Myocyte (in vitro differentiated cells): ENCODE measurements around the gene GP1BA. TPM values are rescaled to one million over a fixed set of nuclear protein-coding genes. Genes with fewer than 3 reads are reported as not detected.

Experiments
- DNase-seq: peaks from one replicate; pipeline ENCODE4 v3.0.0-alpha.2; 2012; ENCODE audit warnings: low read depth
- total RNA-seq: library from RNA; depleted of rRNA; stranded (reverse); fragments of >200 nt; gene quantifications from 2 replicates; pipeline ENCODE4 v1.2.3, GENCODE V29; 2014

Gene GP1BA
- total RNA-seq, 1 donor from 2014 or later, result not detected

DNA sequence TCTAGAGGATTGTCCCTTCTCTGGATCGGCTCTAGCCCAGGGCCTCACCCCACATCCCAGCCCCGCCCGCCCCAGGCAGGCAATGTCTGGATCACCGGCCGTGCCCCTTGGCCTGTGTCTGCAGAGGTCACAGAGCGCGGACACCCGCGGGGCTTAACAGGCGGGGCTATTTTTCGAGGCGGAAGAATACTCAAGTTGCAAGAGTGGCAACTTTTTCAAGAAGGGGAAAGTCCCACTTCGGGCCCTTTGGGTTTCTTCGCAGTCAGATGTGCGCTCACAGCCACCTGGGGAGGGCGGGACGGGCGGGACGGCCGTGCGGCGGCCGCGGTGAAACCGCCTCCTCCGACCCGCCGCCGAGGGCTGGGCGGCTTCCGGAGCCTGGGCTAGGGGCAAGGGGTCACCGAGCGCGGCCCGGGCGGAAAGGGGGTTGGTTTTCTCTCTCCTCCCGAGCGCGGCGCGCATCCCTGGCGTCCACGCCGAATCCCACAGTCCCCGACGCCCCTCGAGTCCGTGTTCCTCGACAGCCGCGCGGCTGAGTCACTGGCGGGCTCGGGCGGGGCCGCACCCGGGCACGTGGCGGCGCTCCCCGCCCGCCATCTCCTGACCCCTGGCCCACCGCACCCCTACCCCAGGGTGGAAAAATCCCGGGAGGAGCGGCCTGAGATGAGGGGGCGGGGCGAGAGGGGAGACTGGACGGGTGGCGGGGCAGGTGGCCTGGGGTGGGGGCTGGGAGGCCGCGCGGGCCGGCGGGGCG is 17.4 kb downstream of the GP1BA start:
- peak; percentile 92 for DNase-seq

DNA sequence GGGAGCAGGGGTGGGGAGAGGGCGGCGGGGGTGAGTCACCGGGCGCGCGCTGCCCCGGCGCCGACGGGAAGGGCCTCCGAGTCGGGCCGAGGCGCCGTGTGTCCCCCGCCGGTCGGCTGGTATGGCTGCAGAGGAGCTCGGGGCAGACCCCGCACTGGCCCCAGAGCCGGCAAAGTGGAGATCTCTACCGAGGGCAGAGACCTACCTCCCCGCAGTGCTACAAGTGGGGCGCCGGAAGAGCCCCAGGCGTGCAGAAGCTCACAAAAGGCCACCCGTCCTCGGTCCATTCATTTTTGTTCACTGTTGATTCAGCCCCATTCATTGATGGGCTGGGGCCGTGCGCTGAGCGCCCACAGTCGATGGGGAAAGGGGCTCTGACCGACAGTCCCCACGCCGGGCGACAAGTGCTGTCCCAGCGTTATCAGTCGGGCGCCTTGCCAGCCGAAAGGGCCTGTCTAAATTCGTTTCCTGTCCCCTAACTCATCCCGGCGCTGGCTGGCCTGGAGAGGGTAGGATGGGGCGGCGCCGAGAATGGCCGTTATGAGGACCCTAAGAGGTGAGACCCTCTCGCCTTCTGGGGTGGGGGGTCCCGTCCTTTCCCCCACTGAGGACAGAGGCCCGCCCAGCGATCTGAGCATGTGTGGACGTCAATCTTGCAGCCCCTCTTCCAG is 18.1 kb downstream of the GP1BA start:
- peak; percentile 44 for DNase-seq

DNA sequence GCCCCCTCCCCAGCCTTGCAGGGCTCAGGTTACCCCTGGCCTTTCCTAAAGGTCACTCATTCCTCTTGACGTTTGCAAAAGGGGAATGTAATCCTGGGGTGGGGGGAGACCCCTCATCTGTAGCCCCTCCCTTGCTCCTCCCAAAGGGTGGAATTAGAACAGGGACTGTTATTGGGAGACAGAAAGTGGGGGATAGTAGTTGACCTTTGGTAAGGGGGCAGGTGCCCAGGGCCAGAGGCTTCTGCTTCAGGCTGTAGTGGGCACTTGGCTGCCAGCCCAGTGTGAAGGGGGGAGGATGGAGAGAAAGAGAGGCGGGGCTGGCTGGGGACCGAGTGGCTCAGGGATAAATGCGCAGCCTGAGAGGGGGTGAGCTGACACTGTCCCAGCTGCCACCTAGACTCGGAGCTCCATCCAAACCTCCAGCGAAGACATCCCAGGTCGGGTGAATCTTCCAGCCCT is 18.7 kb downstream of the GP1BA start, which contains the start of gene ENO3:
ENO3 (plus strand) TSS at position 374 of the 459 bp plus-strand sequence. CDS start 711 bp downstream, outside the sequence.
- peak; percentile 65 for DNase-seq

DNA sequence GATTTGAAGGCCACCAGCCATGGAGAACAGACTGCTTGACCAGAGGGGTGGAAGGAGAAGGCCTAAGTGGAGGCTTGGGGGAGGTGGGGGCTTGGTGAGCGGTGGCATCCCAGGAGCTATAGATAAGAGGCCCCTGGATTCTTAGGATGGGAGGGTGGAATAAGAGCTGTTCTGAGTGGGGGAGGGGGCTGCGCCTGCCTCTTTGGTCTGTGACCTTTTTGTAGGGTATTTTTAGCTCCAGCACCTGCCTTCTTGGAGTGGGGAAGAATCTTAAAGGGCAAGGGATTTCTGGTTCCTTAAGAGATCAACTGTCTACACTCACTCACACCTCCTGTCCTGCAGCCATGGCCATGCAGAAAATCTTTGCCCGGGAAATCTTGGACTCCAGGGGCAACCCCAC is 19.4 kb downstream of the GP1BA start:
- DNase-seq, result peak; percentile 85

DNA sequence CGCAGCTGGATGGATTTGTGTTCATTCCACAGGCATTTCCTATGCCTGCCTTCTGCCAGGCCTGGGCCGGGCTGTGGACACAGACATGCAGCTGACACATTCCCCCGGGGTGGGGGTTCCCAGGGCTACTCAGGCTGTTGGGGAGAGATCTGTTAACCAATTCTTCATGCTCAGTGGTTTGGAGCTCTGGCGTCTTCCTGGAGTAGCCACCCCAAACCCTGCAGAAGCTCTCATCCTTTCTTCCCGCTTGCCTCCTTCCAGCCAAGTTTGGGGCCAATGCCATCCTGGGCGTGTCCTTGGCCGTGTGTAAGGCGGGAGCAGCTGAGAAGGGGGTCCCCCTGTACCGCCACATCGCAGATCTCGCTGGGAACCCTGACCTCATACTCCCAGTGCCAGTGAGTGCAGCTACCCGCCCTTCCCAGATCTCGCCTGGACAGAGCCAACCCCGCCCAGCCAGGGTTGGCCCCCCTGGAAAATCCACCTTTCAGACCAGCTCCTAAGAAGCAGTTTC is 21.4 kb downstream of the GP1BA start:
- peak; percentile 97 for DNase-seq

DNA sequence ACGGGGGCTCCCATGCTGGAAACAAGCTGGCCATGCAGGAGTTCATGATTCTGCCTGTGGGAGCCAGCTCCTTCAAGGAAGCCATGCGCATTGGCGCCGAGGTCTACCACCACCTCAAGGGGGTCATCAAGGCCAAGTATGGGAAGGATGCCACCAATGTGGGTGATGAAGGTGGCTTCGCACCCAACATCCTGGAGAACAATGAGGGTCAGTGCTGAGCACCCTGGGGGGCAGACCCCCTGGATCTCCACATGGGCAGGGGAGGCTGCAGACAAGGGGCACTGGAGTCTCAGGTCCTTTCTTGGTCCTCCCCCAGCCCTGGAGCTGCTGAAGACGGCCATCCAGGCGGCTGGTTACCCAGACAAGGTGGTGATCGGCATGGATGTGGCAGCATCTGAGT is 23.0 kb downstream of the GP1BA start:
- DNase-seq, result no peak

DNA sequence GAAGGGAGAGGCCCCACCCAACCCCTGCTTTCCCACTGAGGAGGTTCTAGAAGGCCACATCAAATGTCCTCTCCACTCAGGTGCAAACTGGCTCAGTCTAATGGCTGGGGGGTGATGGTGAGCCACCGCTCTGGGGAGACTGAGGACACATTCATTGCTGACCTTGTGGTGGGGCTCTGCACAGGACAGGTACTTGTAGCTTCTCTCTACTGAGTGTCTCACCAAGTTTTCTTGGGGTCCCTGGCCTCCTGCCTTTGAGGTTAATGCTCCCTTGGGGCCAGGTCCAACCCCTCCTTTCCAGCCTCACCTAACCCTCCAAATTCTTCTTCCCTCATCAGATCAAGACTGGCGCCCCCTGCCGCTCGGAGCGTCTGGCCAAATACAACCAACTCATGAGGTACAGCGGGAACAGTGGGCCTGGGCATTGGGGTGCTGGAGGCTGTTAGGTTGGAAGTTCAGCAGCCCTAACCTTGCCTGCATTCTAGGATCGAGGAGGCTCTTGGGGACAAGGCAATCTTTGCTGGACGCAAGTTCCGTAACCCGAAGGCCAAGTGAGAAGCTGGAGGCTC is 24.5 kb downstream of the GP1BA start:
- DNase-seq, result no peak

DNA sequence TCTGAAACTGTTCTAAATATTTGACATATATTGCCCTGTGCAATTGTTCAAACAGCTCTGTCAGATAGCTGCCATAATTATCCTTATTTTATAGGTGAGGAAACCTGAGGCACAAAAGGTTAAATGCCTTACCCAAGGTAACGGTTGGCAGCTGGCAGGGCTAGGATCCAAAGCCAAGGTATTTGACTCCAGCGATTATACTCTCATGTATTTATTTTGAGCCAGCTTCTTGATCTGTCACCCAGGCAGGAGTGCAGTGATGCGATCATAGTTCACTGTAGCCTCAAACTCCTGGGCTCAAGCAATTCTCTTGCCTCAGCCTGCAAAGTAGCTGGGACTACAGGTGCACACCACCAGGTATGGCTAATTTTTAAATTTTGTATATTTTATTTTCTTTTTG is 26.0 kb downstream of the GP1BA start:
- DNase-seq, result peak; percentile 28

DNA sequence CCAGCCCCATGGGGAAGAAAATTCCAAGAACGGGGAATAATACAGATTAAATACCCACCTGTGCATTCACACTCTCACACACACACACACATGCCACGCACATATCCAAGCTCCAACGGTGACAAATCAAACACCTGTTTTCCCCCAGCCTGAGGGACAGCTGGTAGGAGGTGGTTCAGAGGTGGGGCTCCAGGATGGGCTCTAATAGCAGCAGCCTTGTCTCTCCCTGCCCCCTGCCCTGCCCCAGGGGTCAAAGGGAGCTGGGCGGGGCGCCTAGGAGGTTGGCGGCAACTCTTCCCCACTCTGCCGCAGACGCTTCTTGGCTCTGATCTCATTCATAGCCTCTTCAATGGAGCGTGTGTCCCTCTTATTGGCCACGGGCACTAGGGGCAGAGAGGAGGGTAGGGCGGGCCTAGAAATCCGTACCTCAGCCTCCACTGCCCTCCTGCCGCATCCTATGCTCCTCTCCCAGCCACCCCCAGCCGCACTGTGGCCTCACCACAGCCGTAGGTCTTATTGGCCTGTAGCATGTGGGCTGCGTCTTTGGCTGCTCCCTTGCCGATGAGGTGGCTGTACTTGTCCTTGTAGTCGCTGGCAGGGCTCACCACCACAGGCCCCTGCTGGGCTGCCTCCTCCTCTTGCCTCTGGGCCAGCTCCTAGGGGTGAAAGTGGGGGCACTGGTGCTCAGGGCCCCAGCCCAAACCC is 27.3 kb downstream of the GP1BA start:
- peak; percentile 78 for DNase-seq

DNA sequence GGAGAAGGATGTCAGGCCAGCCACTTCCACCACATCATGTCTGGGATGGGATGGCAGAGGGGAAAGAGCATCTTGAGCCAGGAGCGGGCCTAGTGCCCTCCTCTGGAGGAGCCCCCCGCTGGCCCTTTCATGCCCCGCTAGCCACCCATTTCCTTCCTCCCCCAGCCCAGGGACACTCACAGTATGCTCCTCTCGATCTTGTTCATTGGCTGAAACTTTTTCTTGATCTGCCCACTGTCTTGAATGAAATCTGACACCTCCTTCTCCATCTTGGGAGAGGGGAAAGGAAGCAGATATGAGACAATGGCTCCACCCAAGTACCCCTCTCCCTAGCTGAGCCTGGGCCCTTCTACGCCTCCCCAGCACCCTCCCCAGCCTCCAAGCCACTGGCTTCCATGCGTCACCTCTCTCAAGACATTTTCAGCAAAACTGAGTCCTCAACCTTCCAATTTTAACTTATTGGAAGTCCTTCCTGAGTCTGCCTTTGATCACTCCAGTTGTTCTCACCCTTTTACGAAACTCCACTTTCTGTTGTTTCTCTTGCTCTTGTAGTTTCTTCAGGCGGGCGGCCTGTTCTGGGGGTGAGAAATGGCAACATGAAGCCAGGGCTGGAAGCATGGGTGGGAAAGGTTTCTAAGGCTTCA is 28.3 kb downstream of the GP1BA start:
- DNase-seq, result no peak

DNA sequence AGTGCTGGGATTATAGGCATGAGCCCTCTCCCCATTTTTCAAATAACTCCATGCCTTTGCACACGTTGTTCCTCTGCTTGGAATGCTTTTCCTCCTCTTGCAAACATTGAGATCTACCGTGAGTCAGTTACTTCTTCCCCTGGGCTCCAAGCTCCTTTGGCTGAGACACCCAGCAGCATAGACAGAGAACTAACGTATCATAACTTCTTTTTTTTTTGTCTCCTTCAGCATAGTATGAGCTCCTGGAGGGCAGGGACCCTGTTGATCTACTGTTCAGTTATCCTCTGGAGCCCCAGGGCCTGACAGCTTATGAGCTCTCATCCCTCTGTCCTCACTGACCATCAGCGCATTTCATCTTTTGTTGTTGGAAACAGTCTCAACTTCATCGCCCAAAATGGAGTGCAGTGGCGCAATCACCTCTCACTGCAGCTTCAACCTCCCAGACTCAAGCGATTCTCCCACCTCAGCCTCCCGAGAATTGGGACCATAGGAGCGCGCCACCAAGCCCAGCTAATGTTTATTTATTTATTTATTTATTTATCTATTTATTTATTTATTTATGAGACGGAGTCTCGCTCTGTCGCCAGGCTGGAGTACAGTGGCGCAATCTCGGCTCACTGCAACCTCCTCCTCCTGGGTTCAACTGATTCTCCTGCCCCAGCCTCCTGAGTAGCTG is 33.4 kb downstream of the GP1BA start:
- DNase-seq, result no peak

DNA sequence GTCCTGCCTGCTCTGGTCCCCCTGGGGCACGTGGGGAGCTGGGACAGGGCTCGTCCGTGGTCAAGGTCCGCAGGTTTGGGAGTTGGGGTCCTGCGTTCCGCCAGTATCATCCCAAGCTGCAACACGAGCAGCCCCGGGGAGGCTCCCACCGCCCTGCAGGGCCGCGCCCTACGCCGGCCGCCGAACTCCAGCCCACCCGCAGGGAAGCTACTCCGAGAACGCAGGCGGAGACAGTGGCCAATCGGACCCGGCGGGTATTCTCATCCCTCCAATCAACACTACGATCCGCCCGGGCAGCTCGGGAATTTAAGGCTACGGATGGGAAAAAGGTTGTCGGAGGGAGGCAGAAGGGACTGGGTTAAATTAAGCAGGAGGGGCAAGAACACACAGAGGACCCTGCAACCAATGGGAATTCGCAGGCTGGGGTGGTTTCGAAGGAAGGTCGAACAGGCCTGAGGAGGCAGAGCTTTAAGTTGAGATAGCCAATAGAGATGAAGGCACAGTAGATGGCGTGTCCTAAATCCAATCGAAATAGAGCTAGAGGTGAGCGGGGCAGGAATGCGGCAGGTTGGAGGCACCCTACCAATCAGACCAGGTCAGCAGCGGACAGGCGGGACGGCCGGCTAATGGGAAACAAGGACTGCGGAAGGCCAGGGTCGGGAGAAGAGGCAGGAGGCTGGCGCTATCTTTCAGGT is 34.9 kb downstream of the GP1BA start:
- DNase-seq, result peak; percentile 100

DNA sequence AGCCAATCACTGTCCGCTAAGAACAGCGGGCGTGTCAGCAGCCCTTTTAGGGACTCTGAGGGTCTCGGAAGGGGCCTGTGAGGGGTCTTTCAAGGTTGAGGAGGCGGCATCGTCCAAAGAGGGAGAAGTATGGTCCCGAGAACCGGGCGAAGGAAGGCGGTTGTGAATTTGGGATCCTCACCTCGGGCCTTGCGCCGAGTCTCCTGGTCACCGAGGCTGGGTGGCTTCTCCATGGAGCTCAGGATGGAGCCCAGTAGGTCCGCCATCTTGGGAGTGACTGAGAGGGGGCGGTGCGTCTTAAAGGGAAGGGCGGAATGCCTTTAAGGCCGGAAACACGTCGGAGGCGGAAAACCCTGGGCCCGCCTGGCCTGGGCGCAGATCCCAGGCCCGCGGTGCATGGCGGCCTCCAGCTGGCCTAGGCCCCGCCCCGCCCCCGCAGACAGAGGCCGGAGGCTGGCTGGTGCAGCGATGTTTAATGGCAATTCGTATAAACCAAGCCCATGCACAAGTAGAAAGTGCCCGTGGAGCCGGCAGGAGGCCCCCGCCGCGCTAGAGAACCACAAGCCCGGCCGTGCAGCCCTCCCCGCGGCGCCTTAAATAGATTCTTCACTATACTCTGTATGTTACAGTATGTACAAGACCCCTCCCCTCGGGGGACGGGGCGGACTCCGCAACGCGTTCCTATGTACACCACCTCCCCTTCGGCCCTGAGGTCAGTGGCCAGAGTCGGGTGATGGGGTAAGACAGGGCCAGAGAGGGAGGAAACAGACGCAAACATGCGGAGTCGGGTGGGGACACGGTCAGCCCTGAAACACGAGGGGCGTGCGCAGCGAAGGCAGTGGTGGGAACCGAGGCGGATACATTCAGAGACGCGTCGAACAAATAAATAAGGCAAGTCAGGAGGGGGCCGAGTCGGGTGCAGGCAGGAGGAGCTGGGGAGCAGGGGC is 35.7 kb downstream of the GP1BA start, which contains the start of gene SPAG7:
SPAG7 (minus strand) TSS at position 279 of the 947 bp plus-strand sequence; CDS start at position 266, 13 bp downstream.
- peak; percentile 96 for DNase-seq

DNA sequence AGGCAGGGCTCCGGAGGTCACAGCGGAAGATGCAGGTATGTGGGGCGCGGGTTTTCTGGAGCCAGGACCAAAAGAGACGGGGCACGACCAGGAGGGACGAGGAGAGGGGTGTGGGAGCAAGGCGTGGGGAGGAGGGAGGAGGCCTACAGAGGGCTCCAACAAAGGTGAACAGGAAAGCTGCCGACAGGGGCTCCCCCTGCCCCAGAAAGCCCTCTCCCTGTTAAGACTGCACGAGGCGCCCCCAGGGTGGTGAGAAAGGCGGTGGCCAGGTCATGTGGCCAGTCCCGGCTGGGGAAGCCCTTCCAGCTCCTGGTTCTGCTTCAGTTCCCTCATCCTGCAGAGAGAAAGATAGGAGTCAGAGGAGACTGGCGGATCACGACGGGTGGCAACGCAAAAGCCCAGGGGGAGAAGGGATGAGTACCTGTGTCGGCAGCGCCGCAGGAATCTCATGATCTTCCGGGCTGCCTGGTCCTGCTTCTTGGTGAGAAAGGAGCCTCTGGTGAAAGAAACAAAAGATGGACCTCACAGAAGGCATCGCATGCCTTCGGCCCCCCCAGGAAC is 36.5 kb downstream of the GP1BA start:
- peak; percentile 44 for DNase-seq

DNA sequence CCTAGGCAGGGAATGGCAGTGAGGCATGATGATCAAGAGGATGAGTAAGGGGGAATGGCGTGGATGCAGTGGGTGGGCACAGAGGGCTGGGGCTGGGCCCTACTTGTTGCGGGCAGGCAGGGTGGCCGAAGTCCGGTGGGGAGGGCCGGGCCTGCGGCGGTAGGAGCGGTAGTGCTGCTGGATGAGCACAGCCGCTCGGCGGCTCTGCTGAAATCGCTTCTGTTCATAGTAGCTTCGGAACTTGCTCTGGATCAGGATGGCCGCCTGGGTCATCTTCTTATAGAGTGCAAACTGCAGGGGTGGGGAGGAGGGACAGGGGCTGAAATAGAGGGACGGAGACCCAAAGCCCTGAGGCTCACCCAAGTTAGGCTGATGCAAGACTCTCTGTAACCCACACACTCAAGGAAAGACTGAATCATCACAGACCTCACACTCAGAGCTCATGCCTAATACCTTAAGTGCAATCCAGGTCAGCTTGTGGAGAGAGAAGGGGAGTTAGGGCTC is 37.0 kb downstream of the GP1BA start:
- peak; percentile 86 for DNase-seq

DNA sequence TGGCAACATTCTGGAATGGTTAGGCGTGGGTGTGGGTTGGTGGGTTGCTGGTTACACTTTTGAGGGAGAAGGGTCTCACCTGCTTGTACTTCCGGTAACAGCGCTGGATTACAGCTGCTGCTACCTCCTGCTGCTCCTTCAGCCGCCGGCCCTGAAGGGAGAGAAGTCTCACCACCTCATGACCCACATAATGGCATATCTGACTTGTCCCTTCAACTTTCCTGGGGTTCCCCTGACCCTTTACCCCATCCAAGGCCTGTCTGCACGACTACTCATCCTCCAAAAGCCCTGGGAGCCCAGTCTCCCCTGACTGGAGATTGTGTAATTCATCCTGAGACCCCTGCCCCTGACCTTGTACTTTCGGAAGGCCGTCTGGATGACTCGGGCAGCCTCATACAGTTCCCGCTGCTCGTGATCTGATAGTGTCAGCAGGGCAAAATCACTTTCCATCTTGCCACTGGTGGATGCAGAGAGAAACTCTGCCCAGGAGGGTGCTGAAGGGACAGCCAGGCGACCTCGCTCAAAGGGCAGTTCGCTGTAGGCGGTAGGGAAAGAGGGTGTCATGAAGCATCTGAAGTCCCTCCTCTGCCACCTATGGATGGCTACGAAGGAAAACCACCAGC is 37.6 kb downstream of the GP1BA start:
- DNase-seq, result peak; percentile 36

DNA sequence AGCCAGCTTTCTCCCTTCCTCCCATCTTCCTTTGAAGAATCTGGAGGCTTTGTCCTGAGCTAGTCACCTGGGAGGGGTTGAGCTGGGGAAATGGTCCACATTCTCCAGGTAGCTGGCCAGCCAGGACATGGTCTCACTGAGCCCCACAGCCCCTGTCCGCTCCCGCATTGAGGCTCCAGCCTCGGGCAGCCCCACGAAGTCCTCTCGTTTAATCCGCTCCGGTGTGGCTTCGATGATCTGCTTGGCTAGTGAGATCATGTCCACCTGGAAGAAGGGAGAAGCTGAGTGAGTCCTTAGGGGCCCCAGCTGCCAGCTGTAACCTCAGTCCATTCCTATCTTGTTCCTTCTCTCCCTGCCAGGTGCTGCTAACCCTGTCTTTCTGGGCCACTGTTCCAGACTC is 38.2 kb downstream of the GP1BA start:
- DNase-seq, result no peak
